BLaER1 (cell line): ENCODE results near the gene ZMYND8.
"Not testable (repeated sequence)": the region's sequence is repeated elsewhere in the genome, so short reads cannot be mapped to it uniquely, and the experiment has no call there.

Experiments
- H3K27ac ChIP-seq: shearing (Covaris generic); formaldehyde crosslinking; 2 replicates; pipeline ENCODE4 v1.8.1; 2022
- H3K27me3 ChIP-seq: shearing (Covaris generic); formaldehyde crosslinking; 2 replicates; pipeline ENCODE4 v1.8.1; 2022
- H3K36me3 ChIP-seq: shearing (Covaris generic); formaldehyde crosslinking; 2 replicates; pipeline ENCODE4 v1.8.1; 2022
- H3K4me1 ChIP-seq: shearing (Covaris generic); formaldehyde crosslinking; 2 replicates; pipeline ENCODE4 v1.8.1; 2022
- H3K4me2 ChIP-seq: shearing (Covaris generic); formaldehyde crosslinking; 2 replicates; pipeline ENCODE4 v1.8.1; 2022
- H3K4me3 ChIP-seq: shearing (Covaris generic); formaldehyde crosslinking; 2 replicates; pipeline ENCODE4 v1.8.1; 2022
- H3K9ac ChIP-seq: shearing (Covaris generic); formaldehyde crosslinking; 2 replicates; pipeline ENCODE4 v1.8.1; 2022
- H3K9me3 ChIP-seq: shearing (Covaris generic); formaldehyde crosslinking; 2 replicates; pipeline ENCODE4 v1.8.1; 2022
- H4K20me1 ChIP-seq: shearing (Covaris generic); formaldehyde crosslinking; 2 replicates; pipeline ENCODE4 v1.8.1; 2022
- Cebpa-rat ChIP-seq: shearing (Covaris generic); IDR thresholded peaks from 2 replicates; pipeline ENCODE4 v1.8.1; 2022

ZMYND8 gene

GRCh38 chr20:47256668-47257236 is 99.7 kb downstream of the ZMYND8 start:
- Histone ChIP-seq H3K4me2 (peak overlapping the region; percentile 15), H4K20me1 (peaks cover 50% of the 10 kb centered on the region), H3K36me3 (peaks cover 90% of the 10 kb centered on the region), H3K27ac (peak overlapping the region; percentile 65), H3K4me1 (peaks cover 88% of the 10 kb centered on the region), H3K27me3 (no peaks in the 10 kb centered on the region), H3K4me3 (no peak overlapping the region), H3K9ac (peak overlapping the region; percentile 52; the same call in 1 of the 2 replicates), H3K9me3 (no peaks in the 10 kb centered on the region)
- no peak for TF ChIP-seq Cebpa-rat

- H3K36me3 ChIP-seq: peaks cover 90% of the 10 kb centered on the region
- no peak for TF ChIP-seq Cebpa-rat
- peaks cover 86% of the 10 kb centered on the region for H3K4me1 ChIP-seq
- peak overlapping the region; percentile 14; the same call in 1 of the 2 replicates for H3K9ac ChIP-seq
- H3K4me2 ChIP-seq: peak overlapping the region; percentile 30; the same call in 1 of the 2 replicates
- no peaks in the 10 kb centered on the region for H3K9me3 ChIP-seq
- H3K27ac ChIP-seq: 0 out of 2 replicates have a peak overlapping the region, but pooled peaks have one; percentile 27
- H4K20me1 ChIP-seq: peaks cover 78% of the 10 kb centered on the region
- H3K27me3 ChIP-seq: no peaks in the 10 kb centered on the region
- H3K4me3 ChIP-seq: no peak overlapping the region
Observed at GRCh38 chr20:47253872-47254271, 102.6 kb downstream of the ZMYND8 start.

GRCh38 chr20:47252879-47253307 is 103.6 kb downstream of the ZMYND8 start:
- H3K36me3 ChIP-seq: peaks cover 94% of the 10 kb centered on the region
- 0 out of 2 replicates have a peak overlapping the region, but pooled peaks have one; percentile 3 for H3K9ac ChIP-seq
- TF ChIP-seq Cebpa-rat: no peak
- peak overlapping the region; percentile 30 for H3K4me2 ChIP-seq
- H3K4me3 ChIP-seq: no peak overlapping the region
- no peaks in the 10 kb centered on the region for H3K9me3 ChIP-seq
- H3K4me1 ChIP-seq: peaks cover 86% of the 10 kb centered on the region
- H3K27ac ChIP-seq: peak overlapping the region; percentile 27; the same call in 1 of the 2 replicates
- peaks cover 88% of the 10 kb centered on the region for H4K20me1 ChIP-seq
- H3K27me3 ChIP-seq: no peaks in the 10 kb centered on the region

GRCh38 chr20:47251154-47252020 is 105.1 kb downstream of the ZMYND8 start:
- TF ChIP-seq Cebpa-rat: no peak
- Histone ChIP-seq H3K27ac (peak overlapping the region; percentile 69; the same call in 1 of the 2 replicates), H3K27me3 (no peaks in the 10 kb centered on the region), H3K4me2 (peak overlapping the region; percentile 74; the same call in 1 of the 2 replicates), H4K20me1 (peaks cover 96% of the 10 kb centered on the region), H3K4me1 (peaks cover 88% of the 10 kb centered on the region), H3K4me3 (no peak overlapping the region), H3K9ac (0 out of 2 replicates have a peak overlapping the region, but pooled peaks have one; percentile 19), H3K9me3 (no peaks in the 10 kb centered on the region), H3K36me3 (peaks cover 97% of the 10 kb centered on the region)

DNA sequence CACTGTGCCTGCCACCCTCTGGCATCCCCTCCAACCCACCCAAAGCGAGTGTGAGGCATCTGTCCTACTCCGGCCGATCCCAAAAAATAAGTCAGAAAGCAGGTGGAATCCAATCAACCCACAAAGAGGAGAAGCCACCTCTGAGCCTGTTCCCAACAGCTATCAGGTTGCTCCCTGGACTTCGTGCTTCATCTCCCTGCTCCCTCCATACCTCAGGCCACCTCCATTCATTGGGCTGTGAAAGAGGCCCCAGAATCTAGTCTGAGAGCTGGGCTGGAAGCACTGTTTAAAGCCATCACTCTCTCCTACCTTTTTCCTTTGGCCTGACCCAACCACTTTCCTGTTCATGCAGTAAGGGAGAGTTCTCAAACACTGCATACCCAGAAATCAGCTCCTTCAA is 106.1 kb downstream of the ZMYND8 start:
- Histone ChIP-seq H3K27ac (peak overlapping the region; percentile 69), H3K27me3 (no peaks in the 10 kb centered on the region), H3K9me3 (no peaks in the 10 kb centered on the region), H3K9ac (no peak overlapping the region), H3K4me3 (no peak overlapping the region), H3K4me1 (peaks cover 98% of the 10 kb centered on the region), H4K20me1 (peaks cover 99% of the 10 kb centered on the region), H3K4me2 (peak overlapping the region; percentile 74; the same call in 1 of the 2 replicates), H3K36me3 (peaks cover 100% of the 10 kb centered on the region)
- TF ChIP-seq Cebpa-rat: no peak

GRCh38 chr20:47249913-47250312 is 106.6 kb downstream of the ZMYND8 start:
- no peak for TF ChIP-seq Cebpa-rat
- H3K4me2 ChIP-seq: peak overlapping the region; percentile 74

DNA sequence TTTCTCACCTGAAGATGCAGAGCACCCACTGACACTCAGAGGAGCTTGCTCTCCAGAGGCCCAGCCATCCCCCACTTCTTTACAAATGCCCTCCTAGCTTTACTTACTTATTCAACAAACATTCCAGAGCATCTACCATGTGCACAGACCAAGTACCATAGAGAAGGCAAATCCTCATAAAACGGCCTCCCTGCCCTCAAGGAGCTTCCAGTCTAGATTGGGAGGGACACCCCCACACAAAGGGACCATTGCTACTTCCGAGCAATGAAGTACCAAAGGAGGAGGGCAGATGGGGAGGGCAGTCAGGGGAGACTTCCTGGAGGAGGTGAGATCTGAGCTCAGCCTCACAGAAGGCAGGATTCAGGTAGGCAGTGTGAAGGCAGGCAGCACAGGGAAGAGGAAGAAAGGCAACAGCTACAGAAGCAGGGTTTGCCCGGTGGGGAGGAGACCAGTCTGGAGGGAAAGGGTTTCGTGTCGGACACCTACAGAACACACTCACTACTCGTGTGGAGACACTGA is 108.0 kb downstream of the ZMYND8 start:
- H3K27me3 ChIP-seq: no peaks in the 10 kb centered on the region
- 0 out of 2 replicates have a peak overlapping the region, but pooled peaks have one; percentile 4 for H3K9ac ChIP-seq
- no peak overlapping the region for H3K4me3 ChIP-seq
- H4K20me1 ChIP-seq: peaks cover 100% of the 10 kb centered on the region
- no peaks in the 10 kb centered on the region for H3K9me3 ChIP-seq
- H3K27ac ChIP-seq: peak overlapping the region; percentile 69; the same call in 1 of the 2 replicates
- H3K4me2 ChIP-seq: peak overlapping the region; percentile 74
- TF ChIP-seq Cebpa-rat: no peak
- H3K4me1 ChIP-seq: peaks cover 99% of the 10 kb centered on the region
- peaks cover 100% of the 10 kb centered on the region for H3K36me3 ChIP-seq

More at GRCh38 chr20:47249913-47250312, 106.6 kb downstream of the ZMYND8 start:
- Histone ChIP-seq H3K4me3 (no peak overlapping the region), H3K27ac (peak overlapping the region; percentile 69), H3K9ac (no peak overlapping the region), H3K27me3 (no peaks in the 10 kb centered on the region), H4K20me1 (peaks cover 99% of the 10 kb centered on the region), H3K4me1 (peaks cover 99% of the 10 kb centered on the region), H3K9me3 (no peaks in the 10 kb centered on the region), H3K36me3 (peaks cover 100% of the 10 kb centered on the region)

DNA sequence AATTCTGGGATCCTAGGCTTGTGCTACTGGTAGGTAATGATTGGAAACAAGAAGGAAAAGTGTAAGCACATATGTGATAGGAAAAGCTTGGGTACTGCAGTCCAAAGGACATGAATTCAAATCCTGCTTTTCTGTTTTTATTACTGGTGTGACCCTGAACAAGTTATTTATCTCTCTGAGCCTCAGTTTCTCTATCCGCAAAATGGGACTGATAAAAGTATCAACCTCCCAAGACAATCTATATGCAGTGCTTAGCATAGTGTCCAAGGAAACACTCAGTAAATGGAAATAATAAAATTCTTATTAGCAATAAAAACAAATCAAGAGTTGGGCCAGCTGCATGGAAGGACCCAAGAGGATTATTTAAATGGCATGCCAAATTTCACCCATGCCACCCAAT is 108.5 kb downstream of the ZMYND8 start:
- no peak for TF ChIP-seq Cebpa-rat
- no peak overlapping the region for H3K4me3 ChIP-seq
- peak overlapping the region; percentile 17; the same call in 1 of the 2 replicates for H3K9ac ChIP-seq
- peaks cover 100% of the 10 kb centered on the region for H4K20me1 ChIP-seq
- peak overlapping the region; percentile 74 for H3K4me2 ChIP-seq
- no peaks in the 10 kb centered on the region for H3K27me3 ChIP-seq
- H3K9me3 ChIP-seq: no peaks in the 10 kb centered on the region
- peak overlapping the region; percentile 69; the same call in 1 of the 2 replicates for H3K27ac ChIP-seq
- H3K36me3 ChIP-seq: peaks cover 100% of the 10 kb centered on the region
- H3K4me1 ChIP-seq: peaks cover 99% of the 10 kb centered on the region

GRCh38 chr20:47246061-47246777 is 110.3 kb downstream of the ZMYND8 start:
- Histone ChIP-seq H3K27me3 (no peaks in the 10 kb centered on the region), H3K4me3 (no peak overlapping the region), H3K9ac (0 out of 2 replicates have a peak overlapping the region, but pooled peaks have one; percentile 60), H3K4me2 (peak overlapping the region; percentile 74; the same call in 1 of the 2 replicates), H4K20me1 (peaks cover 100% of the 10 kb centered on the region), H3K9me3 (no peaks in the 10 kb centered on the region), H3K27ac (peak overlapping the region; percentile 69), H3K36me3 (peaks cover 100% of the 10 kb centered on the region), H3K4me1 (peaks cover 99% of the 10 kb centered on the region)
- TF ChIP-seq Cebpa-rat: no peak

DNA sequence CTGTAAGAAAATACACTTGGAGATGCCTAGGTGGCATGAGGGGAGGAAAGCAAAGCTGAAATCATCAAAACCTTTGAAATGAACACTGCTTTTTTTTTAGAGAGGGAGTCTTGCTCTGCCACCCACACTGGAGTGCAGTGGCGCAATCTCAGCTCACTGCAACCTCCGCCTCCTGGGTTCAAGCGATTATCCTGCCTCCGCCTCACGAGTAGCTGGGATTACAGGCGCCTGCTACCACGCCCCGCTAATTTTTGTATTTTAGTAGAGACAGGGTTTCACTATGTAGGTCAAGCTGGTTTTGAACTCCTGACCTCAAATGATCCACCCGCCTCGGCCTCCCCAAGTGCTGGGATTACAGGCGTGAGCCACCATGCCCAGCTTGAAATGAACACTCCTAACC is 111.3 kb downstream of the ZMYND8 start:
- Histone ChIP-seq H4K20me1 (peaks cover 100% of the 10 kb centered on the region), H3K36me3 (peaks cover 100% of the 10 kb centered on the region), H3K4me1 (peaks cover 99% of the 10 kb centered on the region), H3K4me2 (peak overlapping the region; percentile 74; the same call in 1 of the 2 replicates), H3K27ac (peak overlapping the region; percentile 69)
- not testable (repeated sequence) for H3K9me3 ChIP-seq, H3K4me3 ChIP-seq, H3K9ac ChIP-seq, H3K27me3 ChIP-seq
